Subcutaneous adipose tissue (tissue), 4 donors: ENCODE measurements around the gene B3GLCT. TPM values are rescaled to one million over a fixed set of nuclear protein-coding genes. Genes with fewer than 3 reads are reported as not detected.

Source experiments
- total RNA-seq, 4 donors: library from RNA; depleted of rRNA; stranded (reverse); fragments of >200 nt; gene quantifications; one replicate each; pipeline ENCODE4 v1.1.0, GENCODE V29; 2016
- TF ChIP-seq, protein P1 (sequence below): fragments of 450-650 bp; IDR thresholded peaks from one replicate; pipeline ENCODE4 v1.5.1; 2016; ENCODE audit warnings: low read depth, mild to moderate bottlenecking, control low read depth, antibody characterized with exemption, moderate library complexity

Gene B3GLCT
- total RNA-seq, 4 donors from 2014 or later, result 4.9 to 15.4 (median 8.5) TPM

DNA sequence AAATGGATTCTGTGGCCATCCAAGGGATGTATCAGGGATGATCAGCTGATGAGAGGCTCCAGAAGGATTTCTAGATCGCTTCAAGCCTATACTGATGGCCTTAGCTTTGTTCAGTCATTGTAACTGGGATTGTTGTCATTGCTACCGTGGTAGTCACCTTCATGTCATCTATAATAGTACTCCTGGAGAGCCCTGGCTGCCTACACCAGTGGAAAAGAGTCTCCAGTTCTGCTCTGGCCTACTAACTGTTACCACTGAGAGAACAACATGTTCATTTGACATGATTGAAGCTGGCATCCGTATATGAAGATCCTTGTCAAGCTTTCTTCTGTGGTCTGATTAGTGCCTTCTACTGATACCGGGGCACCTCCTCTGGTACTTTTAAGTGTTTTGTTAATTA, 131.3 kb downstream of the B3GLCT start:
- TF ChIP-seq, protein P1, sequence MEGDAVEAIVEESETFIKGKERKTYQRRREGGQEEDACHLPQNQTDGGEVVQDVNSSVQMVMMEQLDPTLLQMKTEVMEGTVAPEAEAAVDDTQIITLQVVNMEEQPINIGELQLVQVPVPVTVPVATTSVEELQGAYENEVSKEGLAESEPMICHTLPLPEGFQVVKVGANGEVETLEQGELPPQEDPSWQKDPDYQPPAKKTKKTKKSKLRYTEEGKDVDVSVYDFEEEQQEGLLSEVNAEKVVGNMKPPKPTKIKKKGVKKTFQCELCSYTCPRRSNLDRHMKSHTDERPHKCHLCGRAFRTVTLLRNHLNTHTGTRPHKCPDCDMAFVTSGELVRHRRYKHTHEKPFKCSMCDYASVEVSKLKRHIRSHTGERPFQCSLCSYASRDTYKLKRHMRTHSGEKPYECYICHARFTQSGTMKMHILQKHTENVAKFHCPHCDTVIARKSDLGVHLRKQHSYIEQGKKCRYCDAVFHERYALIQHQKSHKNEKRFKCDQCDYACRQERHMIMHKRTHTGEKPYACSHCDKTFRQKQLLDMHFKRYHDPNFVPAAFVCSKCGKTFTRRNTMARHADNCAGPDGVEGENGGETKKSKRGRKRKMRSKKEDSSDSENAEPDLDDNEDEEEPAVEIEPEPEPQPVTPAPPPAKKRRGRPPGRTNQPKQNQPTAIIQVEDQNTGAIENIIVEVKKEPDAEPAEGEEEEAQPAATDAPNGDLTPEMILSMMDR, result no peak

DNA sequence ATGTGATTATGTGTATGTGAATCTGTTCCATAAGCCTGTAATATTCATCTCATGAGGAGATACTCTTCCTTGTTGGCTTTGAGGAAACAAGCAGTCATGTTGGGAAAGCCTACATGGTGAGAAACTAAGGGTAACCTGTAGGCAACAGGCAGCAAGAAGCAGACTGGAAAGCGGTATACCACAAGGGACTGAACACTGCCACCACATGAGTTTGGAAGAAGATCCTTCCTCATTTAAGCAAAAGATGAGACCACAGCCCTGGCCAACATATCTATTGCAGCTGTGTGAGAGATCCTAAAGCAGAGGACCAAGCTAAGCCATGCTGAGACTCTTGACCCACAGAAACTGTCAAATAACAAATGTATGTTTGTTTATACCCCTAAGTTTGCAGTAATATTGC, 134.8 kb downstream of the B3GLCT start:
- TF ChIP-seq, protein P1, result no peak

GRCh38 chr13:31334994-31335557, 135.3 kb downstream of the B3GLCT start:
- TF ChIP-seq, protein P1, result no peak

DNA sequence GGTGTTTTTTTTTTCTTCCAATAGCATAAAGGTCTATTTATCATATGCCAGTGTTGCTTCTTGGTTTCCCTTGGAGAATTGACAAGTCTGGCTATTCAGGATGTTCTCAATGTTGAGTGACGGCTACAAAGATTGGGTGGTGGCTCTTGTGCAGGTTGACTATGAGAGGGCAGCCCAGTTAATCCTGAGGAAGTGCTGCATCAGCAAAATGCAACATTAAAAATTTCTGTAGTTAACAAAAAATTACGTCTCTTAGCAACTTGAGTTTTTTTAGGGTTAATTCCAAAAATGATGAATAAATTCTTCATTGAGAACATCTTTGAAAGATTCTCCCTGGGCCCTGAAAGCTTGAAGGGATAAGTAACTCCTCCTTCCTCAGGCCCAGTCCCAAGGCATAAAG, 147.1 kb downstream of the B3GLCT start:
- TF ChIP-seq, protein P1, result no peak

DNA sequence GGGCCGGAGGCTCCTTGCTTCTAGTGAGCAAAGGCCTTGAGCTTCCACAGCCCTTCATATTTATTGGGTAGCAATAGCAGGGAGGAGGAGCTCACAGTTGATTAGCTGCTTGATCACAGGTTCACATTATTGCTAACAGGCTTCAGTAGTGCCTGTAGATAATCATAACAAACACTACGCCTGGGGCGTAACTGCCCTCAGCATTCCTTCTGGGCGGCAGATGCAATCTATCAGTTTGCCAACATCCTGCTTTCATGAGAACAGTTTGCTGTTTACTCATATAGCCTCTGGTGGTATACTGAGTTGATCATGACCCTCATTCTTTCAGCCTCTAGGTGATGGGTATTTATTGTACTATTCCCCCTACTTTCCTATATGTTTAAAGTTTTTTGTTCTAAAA, 149.4 kb downstream of the B3GLCT start:
- TF ChIP-seq, protein P1, result no peak

DNA sequence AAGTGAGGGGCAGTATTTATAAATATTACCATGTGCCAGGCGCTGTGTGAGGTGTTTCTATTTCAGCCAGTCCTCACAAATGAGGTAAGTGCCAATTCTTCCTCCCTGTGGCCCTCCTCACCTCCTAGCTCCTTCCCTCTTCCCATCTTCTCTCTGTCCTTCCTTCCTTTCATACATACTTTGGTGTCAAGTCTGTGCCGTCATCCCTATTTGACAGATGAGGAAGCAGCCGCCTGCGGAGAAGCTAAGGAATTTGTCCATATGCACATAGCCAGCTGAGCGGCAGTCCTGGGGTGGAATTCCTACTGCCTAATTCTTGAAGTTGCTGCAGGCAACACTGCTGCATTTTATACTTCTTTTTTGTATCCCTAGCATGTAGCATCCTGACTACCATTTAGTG, 150.8 kb downstream of the B3GLCT start:
- TF ChIP-seq, protein P1, result no peak

- TF ChIP-seq, protein P1, result no peak
Measured at GRCh38 chr13:31351376-31351775, 151.6 kb downstream of the B3GLCT start.

GRCh38 chr13:31352467-31352866, 152.7 kb downstream of the B3GLCT start:
- TF ChIP-seq, protein P1, result no peak
